ENCODE results near the gene FGF11.

FGF11 gene

GRCh38 chr17:7439462-7440112 is at the start of gene FGF11:
Gene FGF11, plus strand, starts transcription at chr17:7439512. Its CDS starts 109 bp downstream, at chr17:7439621.
- DNase-seq (ENCODE audit: low read depth, low spot score) = no peak
- TF ChIP-seq CTCF (IDR thresholded peaks at IDR 0.05; ENCODE audit: insufficient read depth, low read length, missing control alignments) = no peak
- peak within 1 kb of the TSS; percentile 47 for H3K4me3 ChIP-seq (ENCODE audit: low read depth, low read length)
- POLR2A ChIA-PET = interaction anchor here (2.1 kb wide), 1 partner anchor 36 kb away, joined by 6 read pairs; the partner anchor contains the start of gene TMEM256
- CTCF ChIA-PET = interaction anchor here (1.0 to 5.3 kb wide), 6 partner anchors 38 to 121 kb away, joined by 3 to 52 read pairs (median 5); partner anchors contain the start of gene TMEM95

- no peak for DNase-seq (ENCODE audit: low read depth, low spot score)
- CTCF ChIA-PET = interaction anchor here (0.8 to 1.2 kb wide), 2 partner anchors 10 kb away, joined by 3 read pairs; partner anchors contain the start of gene TNK1
- POLR2A ChIA-PET = interaction anchor here (0.6 to 0.8 kb wide), 2 partner anchors 10 to 14 kb away, joined by 3 read pairs; partner anchors contain the start of gene TMEM256
- H3K4me3 ChIP-seq (ENCODE audit: low read depth, low read length) = no peak overlapping the region
- TF ChIP-seq CTCF (IDR thresholded peaks at IDR 0.05; ENCODE audit: insufficient read depth, low read length, missing control alignments) = no peak
Observed at GRCh38 chr17:7389924-7390910, 49.1 kb upstream of the FGF11 start.

- CTCF ChIA-PET = interaction anchor here (0.8 kb wide), 1 partner anchor 11 kb away, joined by 3 read pairs; the partner anchor contains the start of gene TNK1
- TF ChIP-seq CTCF (IDR thresholded peaks at IDR 0.05; ENCODE audit: insufficient read depth, low read length, missing control alignments) = no peak
- POLR2A ChIA-PET = no interaction called here
- H3K4me3 ChIP-seq (ENCODE audit: low read depth, low read length) = no peak overlapping the region
- no peak for DNase-seq (ENCODE audit: low read depth, low spot score)
Observed at GRCh38 chr17:7391307-7391706, 48.0 kb upstream of the FGF11 start.

- no peak for TF ChIP-seq CTCF (IDR thresholded peaks at IDR 0.05; ENCODE audit: insufficient read depth, low read length, missing control alignments)
- POLR2A ChIA-PET = interaction anchor here (0.6 kb wide), 1 partner anchor 164 kb away, joined by 3 read pairs; no protein-coding TSS in a partner anchor
- CTCF ChIA-PET = interaction anchor here (0.7 to 1.6 kb wide), 3 partner anchors 9 to 89 kb away, joined by 3 to 4 read pairs (median 4); no protein-coding TSS in a partner anchor
- peak overlapping the region; percentile 88 for H3K4me3 ChIP-seq (ENCODE audit: low read depth, low read length)
- DNase-seq (ENCODE audit: low read depth, low spot score) = no peak
Observed at GRCh38 chr17:7392696-7393612, 46.4 kb upstream of the FGF11 start.

- H3K4me3 ChIP-seq (ENCODE audit: low read depth, low read length) = peak overlapping the region; percentile 88
- ChIA-PET POLR2A (interaction anchor here (0.6 to 1.0 kb wide), 7 partner anchors 8 to 164 kb away, joined by 3 to 6 read pairs (median 3); partner anchors contain the start of gene TMEM256), CTCF (interaction anchor here (1.3 to 1.6 kb wide), 2 partner anchors 10 to 43 kb away, joined by 4 read pairs; no protein-coding TSS in a partner anchor)
- DNase-seq (ENCODE audit: low read depth, low spot score) = no peak
- peak; percentile 15 for TF ChIP-seq CTCF (IDR thresholded peaks at IDR 0.05; ENCODE audit: insufficient read depth, low read length, missing control alignments)
Observed at GRCh38 chr17:7393613-7394451, 45.5 kb upstream of the FGF11 start.
